ENCODE results near the gene CADM1. TPM values are rescaled to one million over a fixed set of nuclear protein-coding genes. Genes with fewer than 3 reads are reported as not detected.

The CADM1 gene
- total and polyA plus RNA-seq, 10 of the 15 experiments (the other 5 are each of a cell fraction or from before 2014, with no cell fraction given) = 0.03 to 0.48 (median 0.15) TPM; not detected in 3

DNA sequence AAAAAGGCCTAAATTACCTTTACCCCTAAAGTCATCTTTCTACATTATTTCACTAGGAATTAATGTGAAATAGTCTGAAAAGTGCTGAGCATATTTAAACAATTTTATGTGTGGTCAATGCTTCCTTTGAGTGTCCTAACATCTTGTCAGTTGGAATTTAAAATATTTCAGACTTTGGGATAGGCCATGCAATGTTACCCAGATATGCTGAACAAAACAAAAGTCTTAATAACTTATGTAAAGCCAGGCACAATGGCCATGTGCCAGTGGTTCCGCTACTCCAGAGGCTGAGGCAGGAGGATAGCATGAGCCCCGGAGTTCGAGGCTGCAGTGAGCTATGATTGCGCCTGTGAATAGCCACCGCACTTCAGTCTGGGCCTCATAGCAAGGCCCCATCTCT is 137.4 kb downstream of the CADM1 start:
- no peaks in the 10 kb centered on the region for H3K36me3 ChIP-seq (ENCODE audit: control insufficient read depth in 2 of 2, insufficient read depth in 2 of 2, low read length in 1 of 2)
- no peaks in the 10 kb centered on the region for H3K79me2 ChIP-seq (ENCODE audit: control insufficient read depth, insufficient read depth, low read length)
- intact Hi-C loops (cut with micrococcal nuclease; ENCODE audit: unreplicated experiment) = no loop called here
- no peak overlapping the region for H3K4me3 ChIP-seq
- WGBS (ENCODE audit: insufficient coverage, insufficient replicate concordance, low lambda C conversion rate, missing lambda C conversion rate) = 59% methylated on average over 5 of the region's 5 CpGs
- no peak overlapping the region for H3K27ac ChIP-seq (ENCODE audit: control insufficient read depth, insufficient read depth)
- H3K27me3 ChIP-seq (replicated peaks in 1 of 2; ENCODE audit: control insufficient read depth in 2 of 2, insufficient read depth in 2 of 2, low read length in 1 of 2) = peaks cover 0 to 3% of the 10 kb centered on the region in 2 experiments; a peak in 2 of 4 replicates
- no peak for DNase-seq (ENCODE audit: low read depth, low spot score)
- H2AFZ ChIP-seq (ENCODE audit: control insufficient read depth, low read depth, low read length) = no peak overlapping the region
- CTCF ChIA-PET = no interaction called here
- no TSS peak for BruUV-seq (replicated peaks)
- no peak for FAIRE-seq
- no peaks in the 10 kb centered on the region for H3K9me3 ChIP-seq (replicated peaks; ENCODE audit: control insufficient read depth, insufficient read depth, low read length)
- TF ChIP-seq RELA (IDR thresholded peaks at IDR 0.05; ENCODE audit: borderline replicate concordance, partially characterized antibody) (no peak), ZNF24 (IDR thresholded peaks at IDR 0.05) (no peak), HDAC6 (IDR thresholded peaks at IDR 0.05; ENCODE audit: unreplicated experiment) (no peak), RBBP5 (conservative IDR thresholded peaks at IDR 0.05) (no peak), NRF1 (conservative IDR thresholded peaks at IDR 0.05; ENCODE audit: low read depth, low read length) (no peak)
- H3K4me2 ChIP-seq (ENCODE audit: control insufficient read depth, insufficient read depth) = no peak overlapping the region
- in situ Hi-C loops (cut with MboI) = no loop called here
- POLR2A ChIA-PET = no interaction called here
- RAD21 ChIA-PET (ENCODE audit: unreplicated experiment) = no interaction called here
- no peak for ATAC-seq
- no peaks in the 10 kb centered on the region for H4K20me1 ChIP-seq (ENCODE audit: control insufficient read depth, insufficient read depth)
- SMC1A ChIA-PET (ENCODE audit: uncharacterized antibody, unreplicated experiment) = no interaction called here
- H3K4me1 ChIP-seq (ENCODE audit: control insufficient read depth, insufficient read depth, low read length) = no peaks in the 10 kb centered on the region
- no peak overlapping the region for H3K9ac ChIP-seq (ENCODE audit: control insufficient read depth, insufficient read depth, low read length)

DNA sequence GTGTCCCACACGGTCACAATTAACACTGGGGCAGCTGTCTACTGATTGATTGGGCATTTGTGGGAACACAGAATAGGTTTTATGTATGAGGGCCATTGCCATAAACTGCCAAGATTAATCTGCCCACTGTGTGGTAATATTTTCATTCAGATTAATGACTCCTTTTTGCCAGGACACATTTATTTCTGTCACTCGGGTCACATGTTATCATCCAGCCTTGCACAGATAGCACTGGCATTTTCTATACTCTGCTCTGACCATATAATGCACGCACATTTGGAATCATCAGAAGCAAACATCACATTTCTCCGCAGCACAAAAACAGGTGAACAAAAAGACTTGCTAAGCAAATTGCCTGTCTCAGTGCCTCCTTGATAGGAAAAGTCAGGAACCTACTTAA is 138.3 kb downstream of the CADM1 start:
- intact Hi-C loops (cut with micrococcal nuclease; ENCODE audit: unreplicated experiment) = no loop called here
- no peak for DNase-seq (ENCODE audit: low read depth, low spot score)
- Histone ChIP-seq H3K4me3 (no peak overlapping the region), H3K27me3 (replicated peaks in 1 of 2; ENCODE audit: control insufficient read depth in 2 of 2, insufficient read depth in 2 of 2, low read length in 1 of 2) (peaks cover 0 to 3% of the 10 kb centered on the region in 2 experiments; a peak in 2 of 4 replicates), H3K9ac (ENCODE audit: control insufficient read depth, insufficient read depth, low read length) (no peak overlapping the region), H3K79me2 (ENCODE audit: control insufficient read depth, insufficient read depth, low read length) (no peaks in the 10 kb centered on the region), H3K4me1 (ENCODE audit: control insufficient read depth, insufficient read depth, low read length) (no peaks in the 10 kb centered on the region), H3K9me3 (replicated peaks; ENCODE audit: control insufficient read depth, insufficient read depth, low read length) (no peaks in the 10 kb centered on the region), H3K27ac (ENCODE audit: control insufficient read depth, insufficient read depth) (no peak overlapping the region), H2AFZ (ENCODE audit: control insufficient read depth, low read depth, low read length) (no peak overlapping the region), H3K36me3 (ENCODE audit: control insufficient read depth in 2 of 2, insufficient read depth in 2 of 2, low read length in 1 of 2) (no peaks in the 10 kb centered on the region), H4K20me1 (ENCODE audit: control insufficient read depth, insufficient read depth) (no peaks in the 10 kb centered on the region), H3K4me2 (ENCODE audit: control insufficient read depth, insufficient read depth) (no peak overlapping the region)
- WGBS (ENCODE audit: insufficient coverage, insufficient replicate concordance, low lambda C conversion rate, missing lambda C conversion rate) = 27% methylated on average over 4 of the region's 4 CpGs
- SMC1A ChIA-PET (ENCODE audit: uncharacterized antibody, unreplicated experiment) = no interaction called here
- RAD21 ChIA-PET (ENCODE audit: unreplicated experiment) = no interaction called here
- no TSS peak for BruUV-seq (replicated peaks)
- POLR2A ChIA-PET = no interaction called here
- CTCF ChIA-PET = no interaction called here
- FAIRE-seq = no peak
- in situ Hi-C loops (cut with MboI) = no loop called here
- ATAC-seq = no peak
- TF ChIP-seq CREM (IDR thresholded peaks at IDR 0.05; ENCODE audit: low read depth) (no peak), STAT1 (conservative IDR thresholded peaks at IDR 0.05) (no peak), FOS (IDR thresholded peaks at IDR 0.05; ENCODE audit: borderline replicate concordance, extremely low read depth, insufficient read length) (no peak), GABPA (IDR thresholded peaks at IDR 0.05; ENCODE audit: low read depth) (no peak), CBX5 (IDR thresholded peaks at IDR 0.05; ENCODE audit: low read depth) (no peak), PML (IDR thresholded peaks at IDR 0.05; ENCODE audit: low read length) (no peak), MEF2B (IDR thresholded peaks at IDR 0.05; ENCODE audit: partially characterized antibody, poor library complexity, severe bottlenecking) (no peak)
- TF ChIP-seq, protein P1, sequence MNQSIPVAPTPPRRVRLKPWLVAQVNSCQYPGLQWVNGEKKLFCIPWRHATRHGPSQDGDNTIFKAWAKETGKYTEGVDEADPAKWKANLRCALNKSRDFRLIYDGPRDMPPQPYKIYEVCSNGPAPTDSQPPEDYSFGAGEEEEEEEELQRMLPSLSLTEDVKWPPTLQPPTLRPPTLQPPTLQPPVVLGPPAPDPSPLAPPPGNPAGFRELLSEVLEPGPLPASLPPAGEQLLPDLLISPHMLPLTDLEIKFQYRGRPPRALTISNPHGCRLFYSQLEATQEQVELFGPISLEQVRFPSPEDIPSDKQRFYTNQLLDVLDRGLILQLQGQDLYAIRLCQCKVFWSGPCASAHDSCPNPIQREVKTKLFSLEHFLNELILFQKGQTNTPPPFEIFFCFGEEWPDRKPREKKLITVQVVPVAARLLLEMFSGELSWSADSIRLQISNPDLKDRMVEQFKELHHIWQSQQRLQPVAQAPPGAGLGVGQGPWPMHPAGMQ (IDR thresholded peaks at IDR 0.05; ENCODE audit: borderline replicate concordance) = no peak
- TF ChIP-seq, protein P2, sequence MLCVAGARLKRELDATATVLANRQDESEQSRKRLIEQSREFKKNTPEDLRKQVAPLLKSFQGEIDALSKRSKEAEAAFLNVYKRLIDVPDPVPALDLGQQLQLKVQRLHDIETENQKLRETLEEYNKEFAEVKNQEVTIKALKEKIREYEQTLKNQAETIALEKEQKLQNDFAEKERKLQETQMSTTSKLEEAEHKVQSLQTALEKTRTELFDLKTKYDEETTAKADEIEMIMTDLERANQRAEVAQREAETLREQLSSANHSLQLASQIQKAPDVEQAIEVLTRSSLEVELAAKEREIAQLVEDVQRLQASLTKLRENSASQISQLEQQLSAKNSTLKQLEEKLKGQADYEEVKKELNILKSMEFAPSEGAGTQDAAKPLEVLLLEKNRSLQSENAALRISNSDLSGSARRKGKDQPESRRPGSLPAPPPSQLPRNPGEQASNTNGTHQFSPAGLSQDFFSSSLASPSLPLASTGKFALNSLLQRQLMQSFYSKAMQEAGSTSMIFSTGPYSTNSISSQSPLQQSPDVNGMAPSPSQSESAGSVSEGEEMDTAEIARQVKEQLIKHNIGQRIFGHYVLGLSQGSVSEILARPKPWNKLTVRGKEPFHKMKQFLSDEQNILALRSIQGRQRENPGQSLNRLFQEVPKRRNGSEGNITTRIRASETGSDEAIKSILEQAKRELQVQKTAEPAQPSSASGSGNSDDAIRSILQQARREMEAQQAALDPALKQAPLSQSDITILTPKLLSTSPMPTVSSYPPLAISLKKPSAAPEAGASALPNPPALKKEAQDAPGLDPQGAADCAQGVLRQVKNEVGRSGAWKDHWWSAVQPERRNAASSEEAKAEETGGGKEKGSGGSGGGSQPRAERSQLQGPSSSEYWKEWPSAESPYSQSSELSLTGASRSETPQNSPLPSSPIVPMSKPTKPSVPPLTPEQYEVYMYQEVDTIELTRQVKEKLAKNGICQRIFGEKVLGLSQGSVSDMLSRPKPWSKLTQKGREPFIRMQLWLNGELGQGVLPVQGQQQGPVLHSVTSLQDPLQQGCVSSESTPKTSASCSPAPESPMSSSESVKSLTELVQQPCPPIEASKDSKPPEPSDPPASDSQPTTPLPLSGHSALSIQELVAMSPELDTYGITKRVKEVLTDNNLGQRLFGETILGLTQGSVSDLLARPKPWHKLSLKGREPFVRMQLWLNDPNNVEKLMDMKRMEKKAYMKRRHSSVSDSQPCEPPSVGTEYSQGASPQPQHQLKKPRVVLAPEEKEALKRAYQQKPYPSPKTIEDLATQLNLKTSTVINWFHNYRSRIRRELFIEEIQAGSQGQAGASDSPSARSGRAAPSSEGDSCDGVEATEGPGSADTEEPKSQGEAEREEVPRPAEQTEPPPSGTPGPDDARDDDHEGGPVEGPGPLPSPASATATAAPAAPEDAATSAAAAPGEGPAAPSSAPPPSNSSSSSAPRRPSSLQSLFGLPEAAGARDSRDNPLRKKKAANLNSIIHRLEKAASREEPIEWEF (IDR thresholded peaks at IDR 0.05; ENCODE audit: insufficient replicate concordance, low read depth, low read length) = no peak
